Ascending aorta (tissue), 2 donors: ENCODE results near the gene ANKRD50. TPM values are rescaled to one million over a fixed set of nuclear protein-coding genes. Genes with fewer than 3 reads are reported as not detected.

Experiments
- DNase-seq, 2 donors: peaks; one replicate each; pipeline ENCODE4 v3.0.0-alpha.2; 2019; ENCODE audit warnings: low spot score in 2 of 2
- H3K27ac ChIP-seq, 2 donors: fragments of 200-600 bp; sonication (generic); one replicate each; pipeline ENCODE4 v1.5.1; 2016 to 2017; ENCODE audit warnings: mild to moderate bottlenecking in 1 of 2
- H3K27me3 ChIP-seq: fragments of 200-600 bp; sonication (generic); one replicate; pipeline ENCODE4 v1.5.1; 2017
- H3K36me3 ChIP-seq, 2 donors: fragments of 200-600 bp; sonication (generic); one replicate each; pipeline ENCODE4 v1.5.1; 2016
- H3K4me1 ChIP-seq, 2 donors: fragments of 200-600 bp; sonication (generic); one replicate each; pipeline ENCODE4 v1.5.1; 2016 to 2017; ENCODE audit warnings: mild to moderate bottlenecking in 1 of 2
- H3K4me3 ChIP-seq, 2 donors: fragments of 200-600 bp; sonication (generic); one replicate each; pipeline ENCODE4 v1.5.1; 2016 to 2017; ENCODE audit warnings: mild to moderate bottlenecking in 1 of 2
- H3K9me3 ChIP-seq, 2 donors: fragments of 200-600 bp; sonication (generic); one replicate each; pipeline ENCODE4 v1.5.1; 2016
- intact Hi-C: fragments of 100-400 bp; cut with DNase I; formaldehyde crosslinking; loops from one replicate; pipeline ENCODE4 v1.15.1; 2023
- total RNA-seq: library from RNA; depleted of rRNA; stranded (reverse); fragments of >200 nt; gene quantifications from one replicate; pipeline ENCODE4 v1.1.0, GENCODE V29; 2016
- TF ChIP-seq, protein P1 (sequence below), 3 experiments: fragments of 200-600 bp in 2 of 3; fragments of 450-650 bp in 1 of 3; sonication (generic) in 2 of 3; IDR thresholded peaks; one replicate each; pipeline ENCODE4 v1.5.1; 2016 to 2019; ENCODE audit warnings: antibody characterized with exemption in 3 of 3, mild to moderate bottlenecking in 1 of 3, moderate library complexity in 1 of 3

The ANKRD50 gene, protein sequence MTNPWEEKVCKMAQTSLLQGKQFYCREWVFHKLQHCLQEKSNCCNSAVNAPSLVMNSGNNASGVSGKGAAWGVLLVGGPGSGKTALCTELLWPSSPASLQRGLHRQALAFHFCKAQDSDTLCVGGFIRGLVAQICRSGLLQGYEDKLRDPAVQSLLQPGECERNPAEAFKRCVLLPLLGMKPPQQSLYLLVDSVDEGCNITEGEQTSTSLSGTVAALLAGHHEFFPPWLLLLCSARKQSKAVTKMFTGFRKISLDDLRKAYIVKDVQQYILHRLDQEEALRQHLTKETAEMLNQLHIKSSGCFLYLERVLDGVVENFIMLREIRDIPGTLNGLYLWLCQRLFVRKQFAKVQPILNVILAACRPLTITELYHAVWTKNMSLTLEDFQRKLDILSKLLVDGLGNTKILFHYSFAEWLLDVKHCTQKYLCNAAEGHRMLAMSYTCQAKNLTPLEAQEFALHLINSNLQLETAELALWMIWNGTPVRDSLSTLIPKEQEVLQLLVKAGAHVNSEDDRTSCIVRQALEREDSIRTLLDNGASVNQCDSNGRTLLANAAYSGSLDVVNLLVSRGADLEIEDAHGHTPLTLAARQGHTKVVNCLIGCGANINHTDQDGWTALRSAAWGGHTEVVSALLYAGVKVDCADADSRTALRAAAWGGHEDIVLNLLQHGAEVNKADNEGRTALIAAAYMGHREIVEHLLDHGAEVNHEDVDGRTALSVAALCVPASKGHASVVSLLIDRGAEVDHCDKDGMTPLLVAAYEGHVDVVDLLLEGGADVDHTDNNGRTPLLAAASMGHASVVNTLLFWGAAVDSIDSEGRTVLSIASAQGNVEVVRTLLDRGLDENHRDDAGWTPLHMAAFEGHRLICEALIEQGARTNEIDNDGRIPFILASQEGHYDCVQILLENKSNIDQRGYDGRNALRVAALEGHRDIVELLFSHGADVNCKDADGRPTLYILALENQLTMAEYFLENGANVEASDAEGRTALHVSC (N-terminal part only)
- 26.9 TPM for total RNA-seq

DNA sequence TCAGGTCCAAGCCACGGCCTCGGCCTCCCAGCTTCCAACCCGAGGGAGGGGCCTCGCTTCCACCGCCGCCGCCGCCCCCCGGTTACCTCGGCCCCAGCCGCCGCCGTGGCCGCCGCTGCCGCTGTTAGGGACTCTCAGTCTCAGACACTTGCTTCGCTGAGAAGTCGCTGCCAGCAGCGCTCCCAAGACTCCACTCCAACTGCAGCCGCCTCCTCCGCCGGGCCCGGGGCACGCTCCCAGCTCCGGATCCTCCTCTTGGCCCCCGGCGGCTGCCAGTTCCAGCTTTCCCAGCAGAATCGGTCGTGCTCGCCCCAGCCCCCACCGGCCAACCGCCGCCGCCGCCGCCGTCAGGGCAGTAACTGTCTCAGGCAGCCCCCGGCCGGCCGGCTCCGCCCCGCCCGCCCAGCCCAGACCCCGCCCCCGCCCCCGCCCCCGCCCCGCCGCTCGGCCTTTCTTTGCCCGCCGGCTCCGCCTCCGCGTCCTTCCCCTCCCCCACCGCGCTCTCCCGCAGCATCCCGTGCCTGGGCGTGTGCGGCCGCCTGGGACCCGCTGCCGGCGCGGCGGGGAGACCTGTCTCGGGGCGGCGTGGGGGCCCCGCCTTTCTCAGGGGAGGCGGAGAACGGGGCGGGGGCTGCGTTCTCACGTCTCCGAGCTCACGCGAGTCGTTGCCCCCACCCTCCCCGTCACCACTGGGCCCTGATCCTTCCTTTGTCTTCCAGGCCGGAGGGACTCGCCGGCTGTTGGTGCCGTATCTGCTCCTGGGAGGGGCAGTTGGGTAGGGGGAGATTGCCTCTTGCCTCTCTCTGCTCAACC is at the start of gene ANKRD50:
Gene ANKRD50 (minus strand): TSS at position 361 of the 813 bp plus-strand sequence. CDS start 2,221 bp downstream, outside the sequence.
- DNase-seq = peak; percentile 66 to 94
- Histone ChIP-seq H3K4me1 (peaks cover 0 to 18% of the 10 kb centered on the region in 2 donors), H3K36me3 (no peaks in the 10 kb centered on the region), H3K27ac (peak within 1 kb of the TSS; percentile 90 to 97), H3K4me3 (peak within 1 kb of the TSS; percentile 72 to 98), H3K27me3 (no peaks in the 10 kb centered on the region), H3K9me3 (no peaks in the 10 kb centered on the region)
- TF ChIP-seq, protein P1, sequence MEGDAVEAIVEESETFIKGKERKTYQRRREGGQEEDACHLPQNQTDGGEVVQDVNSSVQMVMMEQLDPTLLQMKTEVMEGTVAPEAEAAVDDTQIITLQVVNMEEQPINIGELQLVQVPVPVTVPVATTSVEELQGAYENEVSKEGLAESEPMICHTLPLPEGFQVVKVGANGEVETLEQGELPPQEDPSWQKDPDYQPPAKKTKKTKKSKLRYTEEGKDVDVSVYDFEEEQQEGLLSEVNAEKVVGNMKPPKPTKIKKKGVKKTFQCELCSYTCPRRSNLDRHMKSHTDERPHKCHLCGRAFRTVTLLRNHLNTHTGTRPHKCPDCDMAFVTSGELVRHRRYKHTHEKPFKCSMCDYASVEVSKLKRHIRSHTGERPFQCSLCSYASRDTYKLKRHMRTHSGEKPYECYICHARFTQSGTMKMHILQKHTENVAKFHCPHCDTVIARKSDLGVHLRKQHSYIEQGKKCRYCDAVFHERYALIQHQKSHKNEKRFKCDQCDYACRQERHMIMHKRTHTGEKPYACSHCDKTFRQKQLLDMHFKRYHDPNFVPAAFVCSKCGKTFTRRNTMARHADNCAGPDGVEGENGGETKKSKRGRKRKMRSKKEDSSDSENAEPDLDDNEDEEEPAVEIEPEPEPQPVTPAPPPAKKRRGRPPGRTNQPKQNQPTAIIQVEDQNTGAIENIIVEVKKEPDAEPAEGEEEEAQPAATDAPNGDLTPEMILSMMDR (IDR thresholded peaks at IDR 0.05) = no peak
- intact Hi-C loops = loop anchor here (2.0 to 10.0 kb wide), 6 partner anchors 150 to 1978 kb away; partner anchors contain the start of genes BBS12 and SPRY1

DNA sequence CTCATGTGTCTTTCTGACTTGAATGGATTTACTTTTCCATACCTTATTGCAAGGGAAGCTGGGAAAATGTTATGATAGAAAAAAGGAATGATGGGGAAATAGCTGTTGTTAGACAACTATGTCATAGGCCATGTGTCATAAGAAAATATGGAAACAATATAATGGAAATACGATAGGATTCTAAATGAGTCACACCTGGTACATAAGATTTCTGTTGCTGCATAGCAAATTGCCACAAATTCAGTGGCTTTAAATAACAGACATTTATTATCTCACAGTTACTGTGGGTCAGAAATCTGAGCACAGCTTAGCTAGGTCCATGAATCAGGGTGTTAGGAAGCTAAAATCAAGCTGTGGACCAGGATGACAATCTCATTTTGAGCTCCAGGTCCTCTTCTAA is 44.6 kb upstream of the ANKRD50 start:
- no peak for DNase-seq
- intact Hi-C loops = no loop called here
- no peaks in the 10 kb centered on the region for H3K27me3 ChIP-seq
- H3K4me3 ChIP-seq = no peak overlapping the region
- H3K27ac ChIP-seq = no peak overlapping the region
- no peaks in the 10 kb centered on the region for H3K4me1 ChIP-seq
- TF ChIP-seq, protein P1 (IDR thresholded peaks at IDR 0.05) = no peak
- no peaks in the 10 kb centered on the region for H3K9me3 ChIP-seq
- H3K36me3 ChIP-seq = no peaks in the 10 kb centered on the region

DNA sequence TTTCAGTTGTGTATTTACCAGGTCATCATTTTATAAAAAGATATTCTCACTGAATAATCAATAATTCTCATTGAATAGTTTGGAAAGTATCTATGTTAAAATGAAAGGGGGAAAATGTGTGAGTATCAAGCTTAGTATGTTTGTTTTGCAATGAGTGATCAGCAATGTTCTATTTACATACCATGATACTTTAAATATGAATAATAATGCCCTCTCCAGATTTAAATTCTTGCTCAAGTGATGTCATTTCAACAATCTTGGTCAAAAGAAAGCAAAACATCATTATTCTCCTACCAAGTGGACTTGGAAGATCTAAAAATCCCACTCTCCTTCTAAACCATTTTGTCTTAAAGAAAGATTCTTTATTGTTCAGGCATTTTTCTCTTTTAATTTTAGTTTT is 42.1 kb upstream of the ANKRD50 start:
- intact Hi-C loops = no loop called here

DNA sequence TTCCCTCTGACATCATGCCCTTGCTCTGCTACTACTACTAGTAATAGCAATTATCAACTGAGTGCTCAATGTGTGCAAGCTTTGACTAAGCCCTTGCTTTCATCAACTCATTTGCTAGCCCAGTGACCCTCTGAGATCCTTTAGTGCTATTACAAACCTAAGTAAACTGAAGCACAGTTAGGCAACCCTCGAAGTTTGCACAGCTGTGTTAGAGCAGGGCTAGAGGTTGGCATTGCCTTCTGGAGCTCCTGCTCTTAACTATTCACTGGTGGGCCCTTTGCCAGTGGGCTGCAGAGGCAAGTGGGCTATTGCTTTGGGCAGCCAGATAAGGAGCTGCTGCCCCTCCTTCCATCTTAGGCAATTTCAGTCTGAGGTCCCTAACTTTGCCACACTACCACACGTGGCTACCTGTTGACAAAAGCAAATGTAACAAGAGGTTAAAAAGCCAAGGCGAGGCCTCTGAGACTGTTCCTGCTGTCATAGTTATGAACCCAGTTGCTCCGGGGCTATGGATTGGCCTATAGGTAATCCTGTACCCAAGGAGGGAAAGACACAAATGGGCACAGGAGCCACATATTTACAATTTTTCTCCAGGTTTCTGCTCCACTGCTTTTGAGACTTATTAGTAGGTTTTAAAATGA is 41.5 kb upstream of the ANKRD50 start:
- TF ChIP-seq, protein P1 (IDR thresholded peaks at IDR 0.05) = no peak
- no peaks in the 10 kb centered on the region for H3K9me3 ChIP-seq
- H3K36me3 ChIP-seq = no peaks in the 10 kb centered on the region
- no peak overlapping the region for H3K4me3 ChIP-seq
- no peaks in the 10 kb centered on the region for H3K4me1 ChIP-seq
- no peaks in the 10 kb centered on the region for H3K27me3 ChIP-seq
- no peak for DNase-seq
- intact Hi-C loops = no loop called here
- H3K27ac ChIP-seq = no peak overlapping the region

More for the DNA sequence above, 42.1 kb upstream of the ANKRD50 start:
- no peaks in the 10 kb centered on the region for H3K9me3 ChIP-seq
- no peak overlapping the region for H3K27ac ChIP-seq
- H3K4me3 ChIP-seq = no peak overlapping the region
- H3K36me3 ChIP-seq = no peaks in the 10 kb centered on the region
- no peaks in the 10 kb centered on the region for H3K27me3 ChIP-seq
- DNase-seq = no peak
- no peaks in the 10 kb centered on the region for H3K4me1 ChIP-seq
- TF ChIP-seq, protein P1 (IDR thresholded peaks at IDR 0.05) = no peak
